GM19023 (cell line): ENCODE data around the gene AAR2.

ENCODE experiments used
- ATAC-seq: cut with Tn5 transposase; IDR thresholded peaks from one replicate; pipeline ENCODE4 v1.9.1; 2021; ENCODE audit warnings: mild to moderate bottlenecking, moderate library complexity; ENCODE audit not compliant: unreplicated experiment

Gene AAR2

GRCh38 chr20:36275441-36276189, 39.3 kb downstream of the AAR2 start:
- ATAC-seq = no peak

DNA sequence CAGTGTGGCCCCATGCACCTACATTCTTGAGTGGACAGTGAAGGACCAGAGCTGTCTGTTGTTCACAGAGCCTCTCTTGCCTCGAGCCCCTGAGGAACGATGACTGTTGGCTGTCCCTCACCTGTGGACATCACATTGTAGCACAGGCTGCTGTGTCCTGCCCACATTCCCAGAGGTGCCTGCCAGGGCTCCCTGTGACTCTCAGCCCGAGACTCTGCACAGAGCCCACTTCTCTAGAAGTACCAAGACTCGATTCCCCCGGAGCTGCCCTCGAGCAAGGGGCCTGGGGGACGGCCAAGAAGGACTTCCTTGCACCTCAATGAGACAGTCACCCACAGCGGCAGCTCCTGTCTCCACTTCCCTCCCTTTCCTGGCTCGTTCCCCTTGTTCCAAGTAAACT, 41.3 kb downstream of the AAR2 start:
- no peak for ATAC-seq

GRCh38 chr20:36279362-36279761, 43.1 kb downstream of the AAR2 start:
- no peak for ATAC-seq

GRCh38 chr20:36279776-36280175, 43.5 kb downstream of the AAR2 start:
- ATAC-seq = no peak

DNA sequence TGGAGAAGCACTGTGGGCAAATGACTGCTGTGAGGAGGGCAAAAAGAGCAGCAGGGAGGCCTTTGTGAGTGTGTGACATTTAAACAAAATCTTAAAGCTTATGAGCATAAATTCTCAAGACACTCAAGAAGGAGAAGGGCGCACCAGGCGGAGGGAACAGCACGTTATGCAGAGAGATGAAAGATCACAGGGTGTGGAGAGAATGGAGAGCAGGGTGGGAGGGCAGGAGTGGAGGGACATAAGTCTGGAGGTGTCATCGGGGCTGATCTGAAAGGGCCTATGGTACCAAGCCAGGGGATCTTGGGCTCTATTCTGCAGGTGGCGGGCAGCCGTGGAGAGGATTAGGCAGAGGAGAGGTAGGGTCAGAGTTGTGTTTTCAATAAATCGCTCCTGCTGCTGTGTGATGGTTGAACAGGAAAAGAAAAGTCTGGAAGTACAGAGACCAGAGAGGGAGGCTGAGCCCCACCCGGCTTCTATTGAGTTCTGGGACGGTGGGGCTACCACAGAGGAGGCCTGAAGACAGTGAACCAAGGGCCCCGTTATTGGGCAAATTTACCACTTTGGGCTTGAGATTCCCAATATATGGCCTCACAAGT, 45.6 kb downstream of the AAR2 start:
- no peak for ATAC-seq

DNA sequence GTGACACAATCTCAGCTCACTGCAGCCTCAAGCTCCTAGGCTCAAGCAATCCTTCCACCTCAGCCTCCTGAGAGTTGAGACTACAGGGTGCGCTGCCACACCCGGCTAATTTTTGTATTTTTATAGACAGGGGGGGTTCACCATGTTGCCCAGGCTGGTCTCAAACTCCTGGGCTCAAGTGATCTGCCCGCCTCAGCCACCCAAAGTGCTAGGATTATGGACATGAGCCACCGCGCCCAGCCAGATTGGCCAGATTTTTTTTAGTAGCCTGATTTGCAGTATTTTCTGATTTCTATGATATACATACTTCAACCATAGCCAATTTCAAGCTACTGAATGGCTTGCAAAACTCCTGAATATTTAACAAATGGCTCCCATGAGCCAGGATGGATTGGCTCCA, 48.5 kb downstream of the AAR2 start:
- no peak for ATAC-seq

GRCh38 chr20:36285746-36286447, 49.6 kb downstream of the AAR2 start:
- ATAC-seq = no peak

GRCh38 chr20:36297656-36298055, 61.4 kb downstream of the AAR2 start:
- ATAC-seq = no peak

DNA sequence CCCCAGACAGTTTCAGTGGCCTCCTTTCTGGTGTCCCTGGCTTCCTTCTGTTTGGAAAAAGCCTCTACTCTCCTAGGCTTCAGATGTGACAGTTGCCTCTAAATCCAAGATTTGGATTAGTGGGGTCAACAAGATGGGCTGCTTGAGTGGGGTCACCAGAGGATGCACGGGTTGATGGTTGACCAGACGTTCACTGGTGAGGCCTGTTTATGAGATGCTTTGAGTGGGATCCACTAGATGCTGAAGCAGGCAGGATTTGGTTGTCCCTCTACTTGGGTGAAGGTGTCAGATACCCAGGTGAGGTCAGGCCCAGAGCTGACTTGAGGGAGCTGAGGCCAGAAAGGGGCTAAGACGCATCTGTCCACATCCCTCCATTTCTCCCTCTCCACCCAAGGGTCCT, 61.8 kb downstream of the AAR2 start:
- no peak for ATAC-seq

DNA sequence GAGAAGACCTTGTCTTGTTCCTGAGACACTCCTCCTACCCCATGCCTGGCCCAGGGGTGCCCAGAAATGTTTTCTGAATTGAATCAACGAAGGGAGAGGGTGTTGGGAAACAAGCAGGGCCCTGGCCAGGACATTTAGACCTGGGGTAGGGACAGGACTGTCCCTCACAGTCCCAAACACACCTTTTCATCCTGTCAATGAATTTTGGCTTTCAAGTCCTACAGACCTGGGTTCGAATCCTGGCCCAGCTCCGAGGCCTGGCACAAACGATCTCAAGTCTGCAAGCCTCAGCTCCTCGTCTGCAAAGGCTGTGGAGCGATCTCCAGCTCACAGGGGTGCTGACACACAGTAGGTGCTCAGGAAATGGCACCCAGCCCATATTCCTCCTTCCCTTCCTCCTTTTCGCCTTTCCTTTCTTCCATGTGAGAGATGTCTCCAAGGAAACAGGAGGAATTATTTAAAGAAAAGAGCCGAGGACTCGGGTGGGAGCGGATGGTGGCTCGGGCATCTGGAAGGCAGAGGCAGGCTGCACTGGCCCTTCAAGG, 62.6 kb downstream of the AAR2 start:
- no peak for ATAC-seq

- no peak for ATAC-seq
Observed at GRCh38 chr20:36299459-36299858, 63.2 kb downstream of the AAR2 start.

DNA sequence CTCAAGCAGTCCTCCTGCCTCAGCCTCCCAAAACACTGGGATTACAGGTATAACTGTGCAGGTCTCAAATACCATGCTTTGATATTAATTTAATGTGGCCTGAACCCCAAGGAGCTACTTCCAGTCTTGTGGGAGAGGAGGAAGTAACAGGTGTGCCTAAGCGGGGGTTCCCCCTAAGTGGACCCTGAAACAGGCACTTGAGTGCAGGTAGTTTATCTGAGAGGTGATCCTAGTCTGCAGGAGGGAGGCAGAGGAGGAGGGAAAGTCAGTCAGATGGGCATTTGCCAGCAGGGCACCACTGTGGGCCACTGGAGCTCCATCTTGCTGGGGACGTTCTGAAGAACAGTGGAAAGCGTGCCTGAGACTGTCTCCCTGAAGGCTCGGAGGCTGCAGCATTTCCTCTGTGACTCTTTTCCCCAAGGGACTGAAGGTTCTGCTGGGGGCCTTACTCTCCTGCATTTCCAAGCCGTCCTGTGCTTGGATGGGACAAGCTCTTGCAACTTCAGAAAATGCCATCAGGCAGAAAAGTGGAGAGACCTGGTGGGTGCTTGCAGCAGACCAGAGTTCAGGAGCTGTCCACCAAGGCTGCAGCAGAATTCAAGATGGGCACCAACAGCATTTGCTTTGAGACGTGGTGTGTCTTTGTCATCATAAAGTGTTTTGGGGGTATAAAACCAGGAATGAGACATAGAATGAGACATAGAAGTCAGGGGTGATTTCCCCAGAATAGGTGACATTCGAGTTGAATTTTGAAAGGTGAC, 65.3 kb downstream of the AAR2 start:
- ATAC-seq = no peak

DNA sequence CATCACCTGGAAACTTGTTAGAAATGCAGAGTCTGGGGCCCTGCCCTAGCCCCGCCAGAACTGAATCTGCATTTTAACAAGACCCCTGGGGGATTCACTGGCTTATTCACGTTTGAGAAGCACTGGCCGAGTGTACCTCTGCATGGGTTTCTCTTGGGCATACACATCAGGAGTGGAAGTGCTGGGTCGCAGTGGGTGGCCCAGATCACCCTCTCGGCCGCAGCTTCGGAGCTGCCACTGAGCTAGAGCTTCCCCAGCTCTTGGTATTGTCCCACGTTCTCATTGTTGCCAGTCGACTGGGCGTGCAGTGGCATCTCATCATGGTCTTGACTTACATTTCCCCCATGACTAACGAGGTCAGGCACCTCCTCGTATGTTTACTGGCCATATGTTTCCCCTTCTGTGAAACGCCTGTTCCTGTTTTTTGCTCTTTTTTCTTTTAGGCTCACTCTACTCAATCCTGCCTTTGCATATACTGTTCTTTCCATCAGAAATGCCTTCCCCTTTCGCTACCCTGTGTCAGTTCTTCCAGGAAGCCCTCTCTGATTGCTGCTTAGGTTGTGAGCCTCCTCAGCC, 66.8 kb downstream of the AAR2 start:
- ATAC-seq = no peak

- ATAC-seq = no peak
Observed at GRCh38 chr20:36303831-36304230, 67.6 kb downstream of the AAR2 start.

GRCh38 chr20:36304786-36305495, 68.7 kb downstream of the AAR2 start:
- no peak for ATAC-seq

- ATAC-seq = no peak
Observed at GRCh38 chr20:36305602-36306551, 69.6 kb downstream of the AAR2 start, which contains the start of gene DLGAP4. Gene DLGAP4 (plus strand): TSS chr20:36306339. CDS start chr20:36431718, 125,379 bp downstream.
